ENCODE results near the gene NISCH.

The NISCH gene

DNA sequence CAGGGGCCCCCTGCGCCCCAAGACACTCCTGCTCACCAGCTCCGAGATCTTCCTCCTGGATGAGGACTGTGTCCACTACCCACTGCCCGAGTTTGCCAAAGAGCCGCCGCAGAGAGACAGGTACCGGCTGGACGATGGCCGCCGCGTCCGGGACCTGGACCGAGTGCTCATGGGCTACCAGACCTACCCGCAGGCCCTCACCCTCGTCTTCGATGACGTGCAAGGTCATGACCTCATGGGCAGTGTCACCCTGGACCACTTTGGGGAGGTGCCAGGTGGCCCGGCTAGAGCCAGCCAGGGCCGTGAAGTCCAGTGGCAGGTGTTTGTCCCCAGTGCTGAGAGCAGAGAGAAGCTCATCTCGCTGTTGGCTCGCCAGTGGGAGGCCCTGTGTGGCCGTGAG lies 36.7 kb downstream of the NISCH start:
- TF ChIP-seq TCF4 (CRISPR knock-in tag; IDR thresholded peaks at IDR 0.05; ENCODE audit: borderline replicate concordance) (no peak), ISL1 (CRISPR knock-in tag; IDR thresholded peaks at IDR 0.05) (no peak), ZNF565 (CRISPR knock-in tag; conservative IDR thresholded peaks at IDR 0.05; ENCODE audit: low read depth) (no peak), OSR1 (CRISPR knock-in tag; IDR thresholded peaks at IDR 0.05) (no peak), ZNF70 (CRISPR knock-in tag; IDR thresholded peaks at IDR 0.05) (no peak), ZFP30 (CRISPR knock-in tag; IDR thresholded peaks at IDR 0.05) (no peak), ARNTL (CRISPR knock-in tag; IDR thresholded peaks at IDR 0.05; ENCODE audit: borderline replicate concordance, low read depth) (no peak), TOX (CRISPR knock-in tag; IDR thresholded peaks at IDR 0.05; ENCODE audit: borderline replicate concordance) (no peak)
- TF ChIP-seq, protein P1, sequence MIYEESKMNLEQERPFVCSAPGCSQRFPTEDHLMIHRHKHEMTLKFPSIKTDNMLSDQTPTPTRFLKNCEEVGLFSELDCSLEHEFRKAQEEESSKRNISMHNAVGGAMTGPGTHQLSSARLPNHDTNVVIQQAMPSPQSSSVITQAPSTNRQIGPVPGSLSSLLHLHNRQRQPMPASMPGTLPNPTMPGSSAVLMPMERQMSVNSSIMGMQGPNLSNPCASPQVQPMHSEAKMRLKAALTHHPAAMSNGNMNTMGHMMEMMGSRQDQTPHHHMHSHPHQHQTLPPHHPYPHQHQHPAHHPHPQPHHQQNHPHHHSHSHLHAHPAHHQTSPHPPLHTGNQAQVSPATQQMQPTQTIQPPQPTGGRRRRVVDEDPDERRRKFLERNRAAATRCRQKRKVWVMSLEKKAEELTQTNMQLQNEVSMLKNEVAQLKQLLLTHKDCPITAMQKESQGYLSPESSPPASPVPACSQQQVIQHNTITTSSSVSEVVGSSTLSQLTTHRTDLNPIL (CRISPR knock-in tag; IDR thresholded peaks at IDR 0.05; ENCODE audit: low read depth): no peak
- TF ChIP-seq, protein P2, sequence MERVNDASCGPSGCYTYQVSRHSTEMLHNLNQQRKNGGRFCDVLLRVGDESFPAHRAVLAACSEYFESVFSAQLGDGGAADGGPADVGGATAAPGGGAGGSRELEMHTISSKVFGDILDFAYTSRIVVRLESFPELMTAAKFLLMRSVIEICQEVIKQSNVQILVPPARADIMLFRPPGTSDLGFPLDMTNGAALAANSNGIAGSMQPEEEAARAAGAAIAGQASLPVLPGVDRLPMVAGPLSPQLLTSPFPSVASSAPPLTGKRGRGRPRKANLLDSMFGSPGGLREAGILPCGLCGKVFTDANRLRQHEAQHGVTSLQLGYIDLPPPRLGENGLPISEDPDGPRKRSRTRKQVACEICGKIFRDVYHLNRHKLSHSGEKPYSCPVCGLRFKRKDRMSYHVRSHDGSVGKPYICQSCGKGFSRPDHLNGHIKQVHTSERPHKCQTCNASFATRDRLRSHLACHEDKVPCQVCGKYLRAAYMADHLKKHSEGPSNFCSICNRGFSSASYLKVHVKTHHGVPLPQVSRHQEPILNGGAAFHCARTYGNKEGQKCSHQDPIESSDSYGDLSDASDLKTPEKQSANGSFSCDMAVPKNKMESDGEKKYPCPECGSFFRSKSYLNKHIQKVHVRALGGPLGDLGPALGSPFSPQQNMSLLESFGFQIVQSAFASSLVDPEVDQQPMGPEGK (CRISPR knock-in tag; IDR thresholded peaks at IDR 0.05; ENCODE audit: borderline replicate concordance): no peak

DNA sequence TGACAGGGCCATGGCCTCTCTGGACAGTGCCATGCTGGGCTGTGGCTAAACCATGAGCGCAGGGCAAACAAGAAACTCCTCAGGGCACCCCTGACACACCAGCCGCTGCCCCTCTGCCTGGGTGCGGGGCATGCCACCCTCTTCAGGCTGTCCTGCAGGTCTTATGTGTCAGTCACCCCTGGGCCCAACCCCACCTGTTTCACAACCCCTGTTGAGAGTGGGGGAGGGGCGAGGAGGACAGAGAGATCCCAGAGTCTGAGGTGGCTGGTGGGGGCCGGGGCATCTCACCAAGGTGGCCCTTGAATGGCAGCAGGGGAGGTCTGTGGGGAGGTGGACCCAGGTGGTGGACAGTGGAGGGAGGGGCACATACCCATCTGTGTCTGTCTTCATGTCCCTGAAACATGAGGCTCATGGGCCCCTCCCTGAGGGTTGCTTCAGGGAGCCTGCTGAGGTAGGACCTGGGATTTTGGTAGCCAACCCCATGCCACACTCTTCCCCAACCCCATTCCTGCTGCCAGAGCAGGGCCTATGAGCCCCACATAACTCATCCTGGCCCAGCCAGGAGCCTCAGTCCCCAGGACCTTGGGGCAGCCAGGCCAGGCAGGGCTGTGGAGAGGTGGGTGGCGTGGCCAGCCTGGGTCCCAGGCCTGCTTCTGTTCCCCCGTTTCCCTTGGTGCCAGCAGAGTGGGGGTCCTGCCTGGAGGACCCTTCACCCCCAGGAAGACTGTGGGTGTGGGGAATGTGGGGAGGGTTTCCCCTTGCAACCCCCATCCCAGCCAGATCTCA lies 38.0 kb downstream of the NISCH start:
- ATAC-seq: no peak

More for the DNA sequence above, 36.7 kb downstream of the NISCH start:
- ATAC-seq: no peak

DNA sequence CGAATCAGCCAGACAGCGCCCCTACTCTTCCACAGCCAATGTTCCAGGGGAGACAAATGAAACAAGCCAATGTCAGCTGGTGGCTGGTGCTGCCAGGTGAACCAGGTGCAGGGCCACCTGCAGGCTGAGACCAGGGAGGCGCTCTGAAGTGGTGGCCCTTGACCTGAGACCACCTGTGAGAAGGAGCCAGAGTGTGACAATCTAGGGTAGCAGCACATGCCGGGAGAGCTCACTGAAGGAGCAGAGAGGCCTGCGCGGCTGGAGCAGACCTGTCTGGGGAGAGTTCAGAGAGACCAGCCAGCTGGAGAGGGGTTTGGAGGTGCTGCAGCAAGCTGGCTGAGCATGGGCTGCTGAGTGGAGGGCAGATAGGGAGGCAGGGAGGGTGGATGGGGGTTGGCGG lies 39.0 kb downstream of the NISCH start:
- no peak for TF ChIP-seq CSDC2 (CRISPR knock-in tag; IDR thresholded peaks at IDR 0.05)
- no peak for TF ChIP-seq ZNF8 (CRISPR knock-in tag; IDR thresholded peaks at IDR 0.05)
- no peak; the same call in 2 of the 3 replicates for ATAC-seq

More for the DNA sequence above, 38.0 kb downstream of the NISCH start:
- TF ChIP-seq OSR1 (CRISPR knock-in tag; IDR thresholded peaks at IDR 0.05): no peak
- no peak for TF ChIP-seq ZNF70 (CRISPR knock-in tag; IDR thresholded peaks at IDR 0.05)
- TF ChIP-seq, protein P1 (CRISPR knock-in tag; IDR thresholded peaks at IDR 0.05; ENCODE audit: low read depth): no peak
- TF ChIP-seq ZFP3 (CRISPR knock-in tag; IDR thresholded peaks at IDR 0.05): no peak
- TF ChIP-seq ZNF8 (CRISPR knock-in tag; IDR thresholded peaks at IDR 0.05): no peak
- TF ChIP-seq, protein P2 (CRISPR knock-in tag; IDR thresholded peaks at IDR 0.05; ENCODE audit: borderline replicate concordance): no peak
- no peak for TF ChIP-seq SNAI2 (CRISPR knock-in tag; IDR thresholded peaks at IDR 0.05)
- TF ChIP-seq TOX (CRISPR knock-in tag; IDR thresholded peaks at IDR 0.05; ENCODE audit: borderline replicate concordance): no peak
- no peak for TF ChIP-seq BACH2 (CRISPR knock-in tag; IDR thresholded peaks at IDR 0.05; ENCODE audit: borderline replicate concordance)
- TF ChIP-seq ZFP30 (CRISPR knock-in tag; IDR thresholded peaks at IDR 0.05): no peak
- TF ChIP-seq ZNF565 (CRISPR knock-in tag; conservative IDR thresholded peaks at IDR 0.05; ENCODE audit: low read depth): no peak

DNA sequence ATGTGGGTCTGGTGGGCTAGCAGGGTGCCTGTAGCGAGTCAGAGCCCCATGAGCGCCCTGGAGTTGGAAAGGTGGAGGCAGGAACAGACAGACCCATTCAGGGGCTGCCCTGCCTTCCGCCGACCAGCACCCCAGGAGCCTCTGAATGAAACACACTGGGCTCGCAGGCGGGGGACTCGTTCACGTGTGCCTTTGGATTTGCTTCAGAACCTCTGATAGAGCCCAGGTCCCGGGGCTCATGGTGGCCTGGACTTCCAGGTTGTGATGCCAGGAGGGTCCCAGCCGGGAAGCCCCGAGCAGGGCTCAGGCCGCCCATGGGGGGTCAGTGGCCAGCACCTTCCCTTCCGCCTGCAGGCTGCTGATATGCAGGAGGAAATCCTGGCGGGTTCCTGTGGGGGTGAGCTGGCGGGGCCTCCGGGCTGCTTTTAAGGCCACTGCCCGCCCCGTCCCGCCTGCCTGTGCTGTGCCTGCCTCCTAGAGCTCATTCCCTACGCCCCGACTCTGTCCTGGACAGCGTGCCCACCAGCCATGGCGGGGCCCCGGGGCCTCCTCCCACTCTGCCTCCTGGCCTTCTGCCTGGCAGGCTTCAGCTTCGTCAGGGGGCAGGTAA lies 39.6 kb downstream of the NISCH start, which contains the start of gene STAB1:
TSS of gene STAB1 (plus strand) at position 453 of the 610 bp plus-strand sequence. CDS start at position 529, 76 bp downstream.
- ATAC-seq: peak; percentile 3; the same call in 2 of the 3 replicates
- TF ChIP-seq ZFP30 (CRISPR knock-in tag; IDR thresholded peaks at IDR 0.05): no peak
- no peak for TF ChIP-seq CSDC2 (CRISPR knock-in tag; IDR thresholded peaks at IDR 0.05)
- no peak for TF ChIP-seq ZNF70 (CRISPR knock-in tag; IDR thresholded peaks at IDR 0.05)
- TF ChIP-seq, protein P3, sequence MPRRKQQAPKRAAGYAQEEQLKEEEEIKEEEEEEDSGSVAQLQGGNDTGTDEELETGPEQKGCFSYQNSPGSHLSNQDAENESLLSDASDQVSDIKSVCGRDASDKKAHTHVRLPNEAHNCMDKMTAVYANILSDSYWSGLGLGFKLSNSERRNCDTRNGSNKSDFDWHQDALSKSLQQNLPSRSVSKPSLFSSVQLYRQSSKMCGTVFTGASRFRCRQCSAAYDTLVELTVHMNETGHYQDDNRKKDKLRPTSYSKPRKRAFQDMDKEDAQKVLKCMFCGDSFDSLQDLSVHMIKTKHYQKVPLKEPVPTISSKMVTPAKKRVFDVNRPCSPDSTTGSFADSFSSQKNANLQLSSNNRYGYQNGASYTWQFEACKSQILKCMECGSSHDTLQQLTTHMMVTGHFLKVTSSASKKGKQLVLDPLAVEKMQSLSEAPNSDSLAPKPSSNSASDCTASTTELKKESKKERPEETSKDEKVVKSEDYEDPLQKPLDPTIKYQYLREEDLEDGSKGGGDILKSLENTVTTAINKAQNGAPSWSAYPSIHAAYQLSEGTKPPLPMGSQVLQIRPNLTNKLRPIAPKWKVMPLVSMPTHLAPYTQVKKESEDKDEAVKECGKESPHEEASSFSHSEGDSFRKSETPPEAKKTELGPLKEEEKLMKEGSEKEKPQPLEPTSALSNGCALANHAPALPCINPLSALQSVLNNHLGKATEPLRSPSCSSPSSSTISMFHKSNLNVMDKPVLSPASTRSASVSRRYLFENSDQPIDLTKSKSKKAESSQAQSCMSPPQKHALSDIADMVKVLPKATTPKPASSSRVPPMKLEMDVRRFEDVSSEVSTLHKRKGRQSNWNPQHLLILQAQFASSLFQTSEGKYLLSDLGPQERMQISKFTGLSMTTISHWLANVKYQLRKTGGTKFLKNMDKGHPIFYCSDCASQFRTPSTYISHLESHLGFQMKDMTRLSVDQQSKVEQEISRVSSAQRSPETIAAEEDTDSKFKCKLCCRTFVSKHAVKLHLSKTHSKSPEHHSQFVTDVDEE (CRISPR knock-in tag; IDR thresholded peaks at IDR 0.05): no peak
- TF ChIP-seq, protein P4, sequence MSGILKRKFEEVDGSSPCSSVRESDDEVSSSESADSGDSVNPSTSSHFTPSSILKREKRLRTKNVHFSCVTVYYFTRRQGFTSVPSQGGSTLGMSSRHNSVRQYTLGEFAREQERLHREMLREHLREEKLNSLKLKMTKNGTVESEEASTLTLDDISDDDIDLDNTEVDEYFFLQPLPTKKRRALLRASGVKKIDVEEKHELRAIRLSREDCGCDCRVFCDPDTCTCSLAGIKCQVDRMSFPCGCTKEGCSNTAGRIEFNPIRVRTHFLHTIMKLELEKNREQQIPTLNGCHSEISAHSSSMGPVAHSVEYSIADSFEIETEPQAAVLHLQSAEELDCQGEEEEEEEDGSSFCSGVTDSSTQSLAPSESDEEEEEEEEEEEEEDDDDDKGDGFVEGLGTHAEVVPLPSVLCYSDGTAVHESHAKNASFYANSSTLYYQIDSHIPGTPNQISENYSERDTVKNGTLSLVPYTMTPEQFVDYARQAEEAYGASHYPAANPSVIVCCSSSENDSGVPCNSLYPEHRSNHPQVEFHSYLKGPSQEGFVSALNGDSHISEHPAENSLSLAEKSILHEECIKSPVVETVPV (CRISPR knock-in tag; IDR thresholded peaks at IDR 0.05): no peak
- no peak for TF ChIP-seq OSR1 (CRISPR knock-in tag; IDR thresholded peaks at IDR 0.05)
- no peak for TF ChIP-seq ZC3H10 (CRISPR knock-in tag; IDR thresholded peaks at IDR 0.05)
- TF ChIP-seq GLIS3 (CRISPR knock-in tag; IDR thresholded peaks at IDR 0.05): no peak
- TF ChIP-seq ESRRG (CRISPR knock-in tag; IDR thresholded peaks at IDR 0.05): no peak
- TF ChIP-seq RARB (CRISPR knock-in tag; IDR thresholded peaks at IDR 0.05): no peak
- TF ChIP-seq TOX (CRISPR knock-in tag; IDR thresholded peaks at IDR 0.05; ENCODE audit: borderline replicate concordance): no peak
- no peak for TF ChIP-seq SNAI2 (CRISPR knock-in tag; IDR thresholded peaks at IDR 0.05)

All from SK-N-SH treated with all-trans-retinoic acid at 6 μM for 48 hours (cell line).